ENCODE measurements around the gene ECM1.

- TF ChIP-seq POLR2AphosphoS5 (IDR thresholded peaks at IDR 0.05; ENCODE audit: low read depth, low read length) (no peak), POLR2A (IDR thresholded peaks at IDR 0.05; ENCODE audit: low read depth, low read length) (no peak)
These were observed 44.4 kb downstream of the ECM1 start for GRCh38 chr1:150552128-150552910.

Measured in GM12891 (cell line).